Naive thymus-derived CD4-positive, alpha-beta T cell (primary cell): ENCODE measurements around the gene FNIP1. TPM values are rescaled to one million over a fixed set of nuclear protein-coding genes. Genes with fewer than 3 reads are reported as not detected.

ENCODE experiments used
- ATAC-seq: fragments of 150-1000 bp; cut with Tn5 transposase; 2 replicates; pipeline ENCODE4 v1.10.0; 2021; ENCODE audit warnings: mild to moderate bottlenecking, moderate library complexity
- CTCF ChIA-PET: fragments of 350-600 bp; sonication (Branson Sonifier 250); formaldehyde crosslinking; loops from one replicate; lab custom pipeline; 2021; ENCODE audit warnings: antibody characterized with exemption; lab: Charles Lee
- POLR2A ChIA-PET: fragments of 350-600 bp; sonication (Branson Sonifier 250); formaldehyde crosslinking; loops from one replicate; lab custom pipeline; 2021; ENCODE audit warnings: antibody characterized with exemption, inconsistent platforms; lab: Charles Lee
- DNase-seq, 9 donors: peaks; one replicate each; pipeline versions ENCODE4 v3.0.0 to v3.0.0-alpha.2; 2020 to 2022; ENCODE audit warnings: mixed read lengths in 1 of 9
- H3K27ac ChIP-seq: one replicate; pipeline ENCODE4 v1.7.0; 2013; ENCODE audit warnings: mild to moderate bottlenecking, low read depth, low read length, moderate library complexity
- H3K27me3 ChIP-seq, 2 donors: one replicate each; pipeline ENCODE4 v1.7.0; 2013; ENCODE audit warnings: low read length in 2 of 2, mild to moderate bottlenecking in 2 of 2, moderate library complexity in 2 of 2; ENCODE audit not compliant: control insufficient read depth in 2 of 2, insufficient read depth in 2 of 2
- H3K36me3 ChIP-seq, 3 experiments: 1 replicate in 2 of 3; 2 replicates in 1 of 3; pipeline ENCODE4 v1.7.0; 2013; ENCODE audit warnings: low read length in 3 of 3, mild to moderate bottlenecking in 3 of 3, moderate library complexity in 1 of 3; ENCODE audit not compliant: insufficient read depth in 3 of 3, control insufficient read depth in 2 of 3
- H3K4me1 ChIP-seq, 2 donors: one replicate each; pipeline ENCODE4 v1.7.0; 2013; ENCODE audit warnings: low read length in 2 of 2, mild to moderate bottlenecking in 2 of 2, moderate library complexity in 1 of 2; ENCODE audit not compliant: control insufficient read depth in 2 of 2, insufficient read depth in 2 of 2
- H3K4me3 ChIP-seq: 2 replicates; pipeline ENCODE4 v1.7.0; 2013; ENCODE audit warnings: mild to moderate bottlenecking, low read length
- H3K9me3 ChIP-seq, 3 experiments: 1 replicate in 2 of 3; 2 replicates in 1 of 3; pipeline ENCODE4 v1.7.0; 2013; ENCODE audit warnings: low read length in 3 of 3; ENCODE audit not compliant: control insufficient read depth in 2 of 3
- H3K27ac Mint-ChIP-seq, 9 donors: one replicate each; pipeline ENCODE4 v1.8.0; 2020 to 2022; ENCODE audit warnings: mixed read lengths in 9 of 9, mild to moderate bottlenecking in 8 of 9, moderate library complexity in 5 of 9, inconsistent platforms in 2 of 9
- H3K27me3 Mint-ChIP-seq, 5 donors: one replicate each; pipeline ENCODE4 v1.8.0; 2021 to 2022; ENCODE audit warnings: mixed read lengths in 5 of 5, mild to moderate bottlenecking in 1 of 5
- H3K36me3 Mint-ChIP-seq, 5 donors: one replicate each; pipeline ENCODE4 v1.8.0; 2020 to 2022; ENCODE audit warnings: mixed read lengths in 5 of 5, mild to moderate bottlenecking in 3 of 5, inconsistent platforms in 1 of 5
- H3K4me1 Mint-ChIP-seq, 7 donors: one replicate each; pipeline ENCODE4 v1.8.0; 2020 to 2022; ENCODE audit warnings: mixed read lengths in 7 of 7, mild to moderate bottlenecking in 3 of 7, inconsistent platforms in 1 of 7
- H3K4me3 Mint-ChIP-seq, 10 donors: one replicate each; pipeline ENCODE4 v1.8.0; 2020 to 2022; ENCODE audit warnings: mild to moderate bottlenecking in 10 of 10, mixed read lengths in 10 of 10, moderate library complexity in 6 of 10, inconsistent platforms in 2 of 10
- H3K9me3 Mint-ChIP-seq, 11 donors: one replicate each; pipeline ENCODE4 v1.8.0; 2020 to 2022; ENCODE audit warnings: mixed read lengths in 11 of 11, mild to moderate bottlenecking in 4 of 11, inconsistent platforms in 1 of 11, moderate library complexity in 1 of 11
- intact Hi-C, 2 donors: fragments of 100-400 bp; cut with micrococcal nuclease; formaldehyde crosslinking; loops; one replicate each; pipeline ENCODE4 v1.15.1; 2023
- polyA plus RNA-seq, 2 donors: library from polyadenylated mRNA; unstranded; fragments of 300-500 nt; fragmentation: Illumina TruSeq; gene quantifications; one replicate each; pipeline ENCODE4 v1.2.3, GENCODE V29; 2021
- total RNA-seq, 6 experiments: library from RNA in 5 of 6; stranded (reverse) in 5 of 6; gene quantifications; 1 replicate in 5 of 6; 2 replicates in 1 of 6; pipeline ENCODE4 v1.2.3 and lab custom pipeline; 2021 to 2026

Gene FNIP1
- total and polyA plus RNA-seq, 7 experiments from 2014 or later = 8.8 to 48.5 (median 30.6) TPM

DNA sequence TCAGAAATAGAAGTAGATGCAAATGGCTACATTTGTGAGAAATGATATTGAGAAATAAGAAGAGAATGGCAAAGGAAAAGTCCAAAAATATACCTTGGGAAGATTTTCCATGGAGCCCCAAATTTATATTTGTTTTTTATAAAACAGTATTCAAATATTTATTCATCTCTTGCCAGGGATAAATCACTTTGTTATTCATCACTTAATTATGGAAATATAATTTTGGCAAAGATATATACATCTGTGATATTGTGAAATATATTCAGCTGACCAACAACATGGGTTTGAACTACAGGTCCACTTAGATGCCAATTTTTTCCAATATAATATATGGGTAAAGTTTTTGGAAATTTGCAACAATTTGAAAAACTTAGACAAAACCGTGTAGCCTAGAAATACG lies 142.0 kb downstream of the FNIP1 start:
- ChIA-PET POLR2A (no interaction called here), CTCF (interaction anchor here (0.5 kb wide), 1 partner anchor 236 kb away, joined by 4 read pairs; no protein-coding TSS in a partner anchor)
- H3K36me3 ChIP-seq = peaks cover 0 to 23% (median 5%) of the 10 kb centered on the region in 3 experiments
- ATAC-seq = no peak
- Mint-ChIP-seq H3K9me3 (peaks cover 0 to 9% (median 0%) of the 10 kb centered on the region in 11 donors), H3K4me3 (no peak overlapping the region), H3K27me3 (no peaks in the 10 kb centered on the region), H3K36me3 (peaks cover 12 to 63% (median 47%) of the 10 kb centered on the region in 5 donors), H3K4me1 (peaks cover 3 to 22% (median 9%) of the 10 kb centered on the region in 7 donors), H3K27ac (peak overlapping the region in 2 of 9 donors; percentile 9 to 61)
- H3K27me3 ChIP-seq = no peaks in the 10 kb centered on the region
- H3K4me3 ChIP-seq = no peak overlapping the region
- H3K9me3 ChIP-seq = no peaks in the 10 kb centered on the region
- DNase-seq = no peak
- no peak overlapping the region for H3K27ac ChIP-seq
- intact Hi-C loops = no loop called here
- no peaks in the 10 kb centered on the region for H3K4me1 ChIP-seq

DNA sequence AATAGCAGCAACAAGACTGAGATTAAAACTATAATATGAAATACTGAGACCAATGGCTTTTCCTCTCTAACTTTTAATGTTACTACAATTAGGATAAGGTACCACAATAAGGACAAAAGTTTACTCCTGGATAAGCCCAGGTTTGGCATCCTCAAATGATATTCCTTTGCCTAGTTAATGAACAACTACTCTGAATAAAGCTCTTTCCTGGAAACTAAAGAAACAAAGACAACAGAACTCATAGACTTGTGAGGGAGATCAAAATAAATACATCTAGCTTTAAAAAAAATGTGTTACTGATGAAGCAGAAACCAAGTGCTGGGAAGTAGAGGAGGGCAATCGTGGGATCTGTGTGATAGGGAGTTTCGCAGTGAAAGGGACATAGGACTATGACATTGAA lies 142.5 kb downstream of the FNIP1 start:
- ATAC-seq = no peak
- Histone ChIP-seq H3K4me1 (no peaks in the 10 kb centered on the region), H3K36me3 (peaks cover 0 to 18% (median 5%) of the 10 kb centered on the region in 3 experiments), H3K4me3 (no peak overlapping the region), H3K9me3 (no peaks in the 10 kb centered on the region), H3K27me3 (no peaks in the 10 kb centered on the region), H3K27ac (no peak overlapping the region)
- Mint-ChIP-seq H3K36me3 (peaks cover 9 to 61% (median 45%) of the 10 kb centered on the region in 5 donors), H3K27ac (peak overlapping the region in 2 of 9 donors; percentile 9 to 61), H3K4me3 (no peak overlapping the region), H3K4me1 (peaks cover 3 to 22% (median 9%) of the 10 kb centered on the region in 7 donors), H3K27me3 (no peaks in the 10 kb centered on the region), H3K9me3 (peaks cover 0 to 5% (median 0%) of the 10 kb centered on the region in 11 donors)
- DNase-seq = no peak
- intact Hi-C loops = no loop called here
- CTCF ChIA-PET = no interaction called here
- POLR2A ChIA-PET = no interaction called here

DNA sequence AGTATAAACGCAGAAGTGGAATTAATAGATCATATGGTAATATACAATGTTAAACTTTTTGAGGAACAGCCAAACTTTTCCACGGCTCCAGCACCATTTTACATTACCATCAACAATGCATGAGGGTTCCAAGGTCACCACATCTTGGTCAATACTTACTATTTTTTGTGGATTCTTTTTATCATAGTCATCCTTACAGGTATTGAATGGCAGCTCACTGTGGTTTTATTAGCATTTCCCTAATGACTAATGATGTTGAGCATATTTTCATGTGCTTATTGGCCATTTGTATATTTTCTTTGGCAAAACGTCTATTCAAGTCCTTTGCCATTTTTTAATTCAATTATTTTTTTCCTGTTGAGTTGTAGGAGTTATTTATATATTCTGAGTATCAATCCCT lies 147.7 kb downstream of the FNIP1 start:
- ATAC-seq (no peak), DNase-seq (no peak)
- no peaks in the 10 kb centered on the region for H3K9me3 Mint-ChIP-seq
- Histone ChIP-seq H3K4me3 (no peak overlapping the region), H3K4me1 (no peaks in the 10 kb centered on the region), H3K36me3 (peaks cover 0 to 18% (median 5%) of the 10 kb centered on the region in 3 experiments), H3K27ac (no peak overlapping the region), H3K9me3 (no peaks in the 10 kb centered on the region), H3K27me3 (no peaks in the 10 kb centered on the region)
- H3K4me1 Mint-ChIP-seq = peaks cover 0 to 2% (median 0%) of the 10 kb centered on the region in 7 donors
- H3K4me3 Mint-ChIP-seq = no peak overlapping the region
- H3K27ac Mint-ChIP-seq = no peak overlapping the region
- peaks cover 4 to 54% (median 48%) of the 10 kb centered on the region in 5 donors for H3K36me3 Mint-ChIP-seq
- POLR2A ChIA-PET = no interaction called here
- intact Hi-C loops = no loop called here
- H3K27me3 Mint-ChIP-seq = no peaks in the 10 kb centered on the region
- CTCF ChIA-PET = interaction anchor here (1.2 kb wide), 1 partner anchor 13 kb away, joined by 3 read pairs; no protein-coding TSS in a partner anchor

DNA sequence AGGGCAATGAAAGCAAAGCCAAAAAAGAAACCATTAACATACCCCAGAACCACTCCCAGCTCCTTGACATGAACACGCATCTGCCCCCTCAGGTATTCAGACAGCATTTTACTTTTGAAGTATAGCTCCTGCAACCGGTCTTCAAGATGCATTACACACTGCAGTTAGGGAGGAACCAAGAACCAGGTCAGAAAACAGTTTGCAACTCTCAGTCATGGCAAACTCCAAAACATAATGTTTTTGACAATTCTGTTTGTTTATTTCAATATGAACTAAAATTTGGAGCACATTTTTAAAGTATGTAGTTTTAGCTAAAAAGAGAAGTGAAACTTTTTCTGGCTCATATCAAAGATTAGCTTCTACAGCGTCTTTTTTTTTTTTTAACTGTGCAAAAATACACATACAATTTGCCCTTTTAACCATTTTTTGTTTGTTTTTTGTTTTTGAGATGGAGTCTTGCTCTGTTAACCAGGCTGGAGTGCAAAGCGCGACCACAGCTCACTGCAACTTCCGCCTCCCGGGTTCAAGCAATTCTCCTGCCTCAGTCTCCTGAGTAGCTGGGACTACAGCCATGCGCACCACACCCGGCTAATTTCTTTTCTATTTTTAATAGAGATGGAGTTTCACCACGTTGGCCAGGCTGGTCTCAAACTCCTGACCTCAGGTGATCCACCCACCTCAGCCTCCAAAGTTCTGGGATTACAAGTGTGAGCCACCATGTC lies 149.6 kb downstream of the FNIP1 start:
- no peaks in the 10 kb centered on the region for H3K27me3 ChIP-seq
- no peaks in the 10 kb centered on the region for H3K4me1 Mint-ChIP-seq
- H3K4me3 ChIP-seq = no peak overlapping the region
- H3K36me3 Mint-ChIP-seq = peaks cover 4 to 55% (median 52%) of the 10 kb centered on the region in 5 donors
- intact Hi-C loops = no loop called here
- no peak overlapping the region for H3K27ac ChIP-seq
- peak overlapping the region in 4 of 9 donors; percentile 17 to 40 (median 38) for H3K27ac Mint-ChIP-seq
- ATAC-seq (no peak), DNase-seq (no peak)
- H3K4me3 Mint-ChIP-seq = no peak overlapping the region
- no peaks in the 10 kb centered on the region for H3K4me1 ChIP-seq
- ChIA-PET CTCF (interaction anchor here (0.6 kb wide), 2 partner anchors 195 to 360 kb away, joined by 3 read pairs; no protein-coding TSS in a partner anchor), POLR2A (interaction anchor here (0.7 kb wide), 1 partner anchor 950 kb away, joined by 4 read pairs; no protein-coding TSS in a partner anchor)
- no peaks in the 10 kb centered on the region for H3K9me3 Mint-ChIP-seq
- H3K36me3 ChIP-seq = peaks cover 0 to 18% (median 5%) of the 10 kb centered on the region in 3 experiments
- H3K9me3 ChIP-seq = no peaks in the 10 kb centered on the region
- no peaks in the 10 kb centered on the region for H3K27me3 Mint-ChIP-seq

DNA sequence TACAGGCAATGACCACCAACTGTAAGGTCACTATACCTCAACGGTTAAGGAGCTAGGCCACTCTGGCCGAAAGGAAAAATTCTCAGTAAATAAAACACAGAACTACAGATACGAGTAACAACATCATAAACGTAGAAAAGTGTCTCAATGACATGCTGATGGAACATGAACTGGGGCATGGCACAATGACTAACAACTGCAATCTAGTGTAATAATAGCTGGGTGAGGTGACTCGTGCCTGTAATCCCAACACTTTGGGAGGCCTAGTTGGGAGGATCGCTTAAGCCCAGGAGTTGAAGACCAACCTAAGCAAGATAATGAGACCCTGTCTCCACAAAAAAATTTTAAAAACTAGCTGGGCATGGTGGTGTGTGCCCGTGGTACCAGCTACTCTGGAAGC lies 152.0 kb downstream of the FNIP1 start:
- no peak overlapping the region for H3K27ac ChIP-seq
- peaks cover 6 to 22% (median 10%) of the 10 kb centered on the region in 7 donors for H3K4me1 Mint-ChIP-seq
- H3K36me3 ChIP-seq = peaks cover 0 to 5% (median 0%) of the 10 kb centered on the region in 3 experiments
- H3K36me3 Mint-ChIP-seq = peaks cover 0 to 32% (median 31%) of the 10 kb centered on the region in 5 donors
- no peaks in the 10 kb centered on the region for H3K27me3 Mint-ChIP-seq
- no peaks in the 10 kb centered on the region for H3K27me3 ChIP-seq
- intact Hi-C loops = no loop called here
- H3K4me3 Mint-ChIP-seq = no peak overlapping the region
- CTCF ChIA-PET = no interaction called here
- peak overlapping the region in 1 of 9 donors; percentile 10 for H3K27ac Mint-ChIP-seq
- peaks cover 0 to 9% of the 10 kb centered on the region in 2 donors for H3K4me1 ChIP-seq
- no peak for ATAC-seq
- DNase-seq = no peak
- POLR2A ChIA-PET = interaction anchor here (0.8 to 0.9 kb wide), 3 partner anchors 9 kb away, joined by 3 to 6 read pairs (median 4); no protein-coding TSS in a partner anchor
- no peaks in the 10 kb centered on the region for H3K9me3 Mint-ChIP-seq
- no peak overlapping the region for H3K4me3 ChIP-seq
- no peaks in the 10 kb centered on the region for H3K9me3 ChIP-seq

DNA sequence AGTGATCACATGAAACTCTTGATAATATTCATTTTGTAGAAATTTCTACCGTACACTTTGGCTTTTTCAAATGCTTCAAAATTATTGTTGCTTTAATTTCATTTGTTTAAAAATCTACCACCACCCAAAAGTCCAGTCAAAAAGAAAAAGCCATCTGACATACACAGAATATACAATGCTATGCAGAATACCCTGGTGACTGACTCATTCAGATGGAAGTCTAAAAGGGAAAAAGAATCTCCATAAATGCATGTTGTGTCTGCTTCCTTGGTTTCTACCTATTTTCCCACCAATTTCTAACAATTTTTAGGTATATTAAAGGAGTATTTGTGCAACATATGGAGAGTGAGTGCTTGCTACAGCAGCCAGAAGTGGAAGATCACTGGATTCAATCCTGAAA lies 152.4 kb downstream of the FNIP1 start:
- H3K9me3 Mint-ChIP-seq = no peaks in the 10 kb centered on the region

More for the DNA sequence above, 152.4 kb downstream of the FNIP1 start:
- Mint-ChIP-seq H3K27ac (peak overlapping the region in 1 of 9 donors; percentile 10), H3K4me1 (peaks cover 9 to 26% (median 14%) of the 10 kb centered on the region in 7 donors), H3K36me3 (peaks cover 0 to 28% (median 27%) of the 10 kb centered on the region in 5 donors), H3K27me3 (no peaks in the 10 kb centered on the region), H3K4me3 (no peak overlapping the region)
- Histone ChIP-seq H3K36me3 (peaks cover 0 to 5% (median 0%) of the 10 kb centered on the region in 3 experiments), H3K27me3 (no peaks in the 10 kb centered on the region), H3K4me3 (no peak overlapping the region), H3K4me1 (peaks cover 0 to 14% of the 10 kb centered on the region in 2 donors), H3K9me3 (no peaks in the 10 kb centered on the region), H3K27ac (no peak overlapping the region)
- no peak for DNase-seq
- POLR2A ChIA-PET = interaction anchor here (0.9 kb wide), 1 partner anchor 8 kb away, joined by 4 read pairs; no protein-coding TSS in a partner anchor
- CTCF ChIA-PET = no interaction called here
- no peak for ATAC-seq
- intact Hi-C loops = no loop called here
